Measurements from ENCODE around the gene HEYL. TPM values are rescaled to one million over a fixed set of nuclear protein-coding genes. Genes with fewer than 3 reads are reported as not detected.

HEYL gene
- total RNA-seq, 2 experiments from 2014 or later = 0.05 TPM; not detected in 1

GRCh38 chr1:39662861-39663260 is 23.4 kb upstream of the HEYL start:
- DNase-seq (no peak), ATAC-seq (ENCODE audit: poor library complexity) (no peak)
- H3K27me3 ChIP-seq (ENCODE audit: control insufficient read depth in 1 of 2, insufficient read depth in 2 of 2, low read length in 2 of 2) = peaks cover 0 to 2% of the 10 kb centered on the region in 2 experiments
- no peak overlapping the region for H3K27ac Mint-ChIP-seq
- intact Hi-C loops (cut with DNase I, micrococcal nuclease) = no loop called here
- peaks cover 1% of the 10 kb centered on the region for H3K27me3 Mint-ChIP-seq
- H3K4me3 Mint-ChIP-seq = no peak overlapping the region
- no peaks in the 10 kb centered on the region for H3K4me1 Mint-ChIP-seq (ENCODE audit: low read depth)
- TF ChIP-seq CTCF (IDR thresholded peaks at IDR 0.05) = no peak
- H3K36me3 Mint-ChIP-seq (ENCODE audit: low read depth) = no peaks in the 10 kb centered on the region
- no peaks in the 10 kb centered on the region for H3K9me3 Mint-ChIP-seq
- H3K9me3 ChIP-seq (ENCODE audit: control insufficient read depth in 1 of 2, insufficient read depth in 1 of 2, low read length in 2 of 2) = no peaks in the 10 kb centered on the region
- H3K4me3 ChIP-seq (ENCODE audit: low read length) = no peak overlapping the region
- ChIA-PET POLR2A (no interaction called here), CTCF (no interaction called here)
- peaks cover 2% of the 10 kb centered on the region for H3K4me1 ChIP-seq (ENCODE audit: insufficient read depth, low read length)
- H3K27ac ChIP-seq (ENCODE audit: low read depth in 1 of 2, low read length in 2 of 2) = no peak overlapping the region
- H3K36me3 ChIP-seq (ENCODE audit: insufficient read depth, low read length) = no peaks in the 10 kb centered on the region

- peaks cover 4% of the 10 kb centered on the region for H3K4me1 ChIP-seq (ENCODE audit: insufficient read depth, low read length)
- intact Hi-C loops (cut with DNase I, micrococcal nuclease) = no loop called here
- peaks cover 0 to 1% of the 10 kb centered on the region in 2 experiments for H3K27me3 ChIP-seq (ENCODE audit: control insufficient read depth in 1 of 2, insufficient read depth in 2 of 2, low read length in 2 of 2)
- H3K9me3 ChIP-seq (ENCODE audit: control insufficient read depth in 1 of 2, insufficient read depth in 1 of 2, low read length in 2 of 2) = no peaks in the 10 kb centered on the region
- Mint-ChIP-seq H3K27ac (no peak overlapping the region), H3K27me3 (no peaks in the 10 kb centered on the region), H3K36me3 (ENCODE audit: low read depth) (no peaks in the 10 kb centered on the region), H3K4me1 (ENCODE audit: low read depth) (no peaks in the 10 kb centered on the region), H3K9me3 (no peaks in the 10 kb centered on the region), H3K4me3 (no peak overlapping the region)
- ATAC-seq (ENCODE audit: poor library complexity) = no peak
- H3K27ac ChIP-seq (ENCODE audit: low read depth in 1 of 2, low read length in 2 of 2) = no peak overlapping the region
- TF ChIP-seq CTCF (IDR thresholded peaks at IDR 0.05) = no peak
- no peak for DNase-seq
- POLR2A ChIA-PET = no interaction called here
- H3K36me3 ChIP-seq (ENCODE audit: insufficient read depth, low read length) = no peaks in the 10 kb centered on the region
- CTCF ChIA-PET = interaction anchor here (1.3 to 2.6 kb wide), 4 partner anchors 9 to 79 kb away, joined by 4 to 20 read pairs (median 6); partner anchors contain the start of gene PPIE
- no peak overlapping the region for H3K4me3 ChIP-seq (ENCODE audit: low read length)
These were observed 20.1 kb upstream of the HEYL start for GRCh38 chr1:39659538-39659937.

- no peak for DNase-seq
- POLR2A ChIA-PET = interaction anchor here (1.9 to 2.1 kb wide), 2 partner anchors 33 to 52 kb away, joined by 5 to 7 read pairs; partner anchors contain the start of gene HPCAL4
- H3K36me3 Mint-ChIP-seq (ENCODE audit: low read depth) = no peaks in the 10 kb centered on the region
These were observed 19.7 kb upstream of the HEYL start for GRCh38 chr1:39659110-39659509.

More at GRCh38 chr1:39659110-39659509, 19.7 kb upstream of the HEYL start:
- CTCF ChIA-PET = interaction anchor here (1.3 to 2.6 kb wide), 5 partner anchors 10 to 79 kb away, joined by 4 to 21 read pairs (median 6); partner anchors contain the start of genes NT5C1A and PPIE
- Mint-ChIP-seq H3K9me3 (no peaks in the 10 kb centered on the region), H3K27me3 (peaks cover 4% of the 10 kb centered on the region), H3K4me3 (no peak overlapping the region), H3K27ac (no peak overlapping the region), H3K4me1 (ENCODE audit: low read depth) (no peaks in the 10 kb centered on the region)
- intact Hi-C loops (cut with DNase I, micrococcal nuclease) = no loop called here
- H3K27me3 ChIP-seq (ENCODE audit: control insufficient read depth in 1 of 2, insufficient read depth in 2 of 2, low read length in 2 of 2) = peaks cover 0 to 6% of the 10 kb centered on the region in 2 experiments
- H3K36me3 ChIP-seq (ENCODE audit: insufficient read depth, low read length) = no peaks in the 10 kb centered on the region
- no peak for TF ChIP-seq CTCF (IDR thresholded peaks at IDR 0.05)
- no peak overlapping the region for H3K27ac ChIP-seq (ENCODE audit: low read depth in 1 of 2, low read length in 2 of 2)
- H3K9me3 ChIP-seq (ENCODE audit: control insufficient read depth in 1 of 2, insufficient read depth in 1 of 2, low read length in 2 of 2) = no peaks in the 10 kb centered on the region
- peaks cover 4% of the 10 kb centered on the region for H3K4me1 ChIP-seq (ENCODE audit: insufficient read depth, low read length)
- no peak overlapping the region for H3K4me3 ChIP-seq (ENCODE audit: low read length)
- ATAC-seq (ENCODE audit: poor library complexity) = no peak

Measured in CD4-positive, alpha-beta T cell (primary cell).